Transverse colon (tissue), 4 donors: ENCODE results near the gene SLIT3. TPM values are rescaled to one million over a fixed set of nuclear protein-coding genes. Genes with fewer than 3 reads are reported as not detected.

Source experiments
- DNase-seq: peaks from one replicate; pipeline ENCODE4 v3.0.0-alpha.2; 2019
- H3K27ac ChIP-seq, 4 donors: fragments of 200-600 bp; sonication (generic); 2 replicates each; pipeline ENCODE4 v1.5.1; 2016 to 2018; ENCODE audit warnings: inconsistent platforms in 4 of 4
- H3K27me3 ChIP-seq: fragments of 200-600 bp; sonication (generic); 2 replicates; pipeline ENCODE4 v1.5.1; 2017; ENCODE audit warnings: inconsistent platforms
- H3K36me3 ChIP-seq, 4 donors: fragments of 200-600 bp; sonication (generic); 2 replicates each; pipeline ENCODE4 v1.5.1; 2017 to 2019; ENCODE audit warnings: inconsistent platforms in 4 of 4
- H3K4me1 ChIP-seq, 4 donors: fragments of 200-600 bp; sonication (generic); 2 replicates each; pipeline ENCODE4 v1.5.1; 2017 to 2020; ENCODE audit warnings: inconsistent platforms in 4 of 4
- H3K4me3 ChIP-seq, 4 donors: fragments of 200-600 bp; sonication (generic); 1 replicate in 1 of 4; 2 replicates in 3 of 4; pipeline versions ENCODE4 v1.5.1 to v1.6.1; 2017 to 2019; ENCODE audit warnings: inconsistent platforms in 4 of 4
- H3K9me3 ChIP-seq, 2 donors: fragments of 200-600 bp; sonication (generic); 2 replicates each; pipeline ENCODE4 v1.5.1; 2017 to 2019; ENCODE audit warnings: inconsistent platforms in 2 of 2
- EP300 ChIP-seq: sonication (generic); formaldehyde crosslinking; IDR thresholded peaks from one replicate; pipeline ENCODE4 v1.6.1; 2017; ENCODE audit warnings: antibody characterized with exemption, low read depth
- POLR2A ChIP-seq: fragments of 450-650 bp; IDR thresholded peaks from one replicate; pipeline ENCODE4 v1.6.1; 2016; ENCODE audit warnings: antibody characterized with exemption, mild to moderate bottlenecking, moderate library complexity
- POLR2AphosphoS5 ChIP-seq, 3 donors: sonication (generic); formaldehyde crosslinking; IDR thresholded peaks; one replicate each; pipeline ENCODE4 v1.6.1; 2016; ENCODE audit warnings: antibody characterized with exemption in 3 of 3
- WGBS, 2 donors: methylation state at CpG; one replicate each; pipeline ENCODE4 v1.1.5; 2018; ENCODE audit warnings: low coverage in 1 of 2; 5-methylcytosine and 5-hydroxymethylcytosine counted together
- in situ Hi-C, 4 donors: fragments of 200-750 bp; cut with MboI; loops; one replicate each; pipeline versions ENCODE4 v1.15.0 to v1.15.1; 2017; ENCODE audit warnings: low sequenced_read_pairs in 3 of 4, low pct_ligation_motif_present in 1 of 4, low pct_unique_long_range_greater_than_20kb in 1 of 4
- intact Hi-C: fragments of 100-400 bp; cut with DNase I; formaldehyde crosslinking; loops from one replicate; pipeline ENCODE4 v1.15.1; 2023; ENCODE audit warnings: low total_unique reads
- total RNA-seq, 4 donors: library from RNA; depleted of rRNA; stranded (reverse); fragments of >200 nt; gene quantifications; one replicate each; pipeline ENCODE4 v1.1.0, GENCODE V29; 2016
- TF ChIP-seq, protein P1 (sequence below), 5 experiments: fragments of 200-600 bp in 3 of 5; fragments of 450-650 bp in 2 of 5; sonication (generic) in 3 of 5; IDR thresholded peaks; 1 replicate in 2 of 5; 2 replicates in 3 of 5; pipeline ENCODE4 v1.5.1; 2016 to 2017; ENCODE audit warnings: antibody characterized with exemption in 5 of 5, inconsistent platforms in 3 of 5, mild to moderate bottlenecking in 2 of 5, moderate library complexity in 1 of 5

The SLIT3 gene
- total RNA-seq, 4 donors from 2014 or later, result 6.7 to 60.5 (median 9.6) TPM

DNA sequence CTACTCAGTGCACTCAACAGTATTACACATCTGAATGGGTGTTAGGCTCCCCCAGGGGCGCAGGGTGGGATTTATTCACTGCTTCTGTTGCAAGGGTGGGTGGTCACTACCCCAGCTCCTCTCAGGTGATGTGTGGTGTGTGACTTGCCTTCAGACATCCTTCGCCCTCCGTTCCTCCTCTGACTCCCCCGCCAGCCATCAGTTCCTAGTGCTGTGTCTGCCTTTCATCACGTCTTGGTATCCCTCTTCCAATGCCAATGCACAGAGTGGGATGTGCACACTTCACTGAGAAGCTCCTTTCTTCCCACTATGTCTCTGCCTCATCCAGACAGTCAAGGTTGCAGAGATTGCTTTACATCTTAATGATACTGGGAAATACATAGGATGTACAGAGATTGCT, 79.4 kb downstream of the SLIT3 start:
- Histone ChIP-seq H3K4me1 (no peaks in the 10 kb centered on the region), H3K9me3 (no peaks in the 10 kb centered on the region), H3K36me3 (no peaks in the 10 kb centered on the region), H3K27me3 (no peaks in the 10 kb centered on the region), H3K27ac (no peak overlapping the region), H3K4me3 (no peak overlapping the region)
- DNase-seq, result no peak
- TF ChIP-seq, protein P1, sequence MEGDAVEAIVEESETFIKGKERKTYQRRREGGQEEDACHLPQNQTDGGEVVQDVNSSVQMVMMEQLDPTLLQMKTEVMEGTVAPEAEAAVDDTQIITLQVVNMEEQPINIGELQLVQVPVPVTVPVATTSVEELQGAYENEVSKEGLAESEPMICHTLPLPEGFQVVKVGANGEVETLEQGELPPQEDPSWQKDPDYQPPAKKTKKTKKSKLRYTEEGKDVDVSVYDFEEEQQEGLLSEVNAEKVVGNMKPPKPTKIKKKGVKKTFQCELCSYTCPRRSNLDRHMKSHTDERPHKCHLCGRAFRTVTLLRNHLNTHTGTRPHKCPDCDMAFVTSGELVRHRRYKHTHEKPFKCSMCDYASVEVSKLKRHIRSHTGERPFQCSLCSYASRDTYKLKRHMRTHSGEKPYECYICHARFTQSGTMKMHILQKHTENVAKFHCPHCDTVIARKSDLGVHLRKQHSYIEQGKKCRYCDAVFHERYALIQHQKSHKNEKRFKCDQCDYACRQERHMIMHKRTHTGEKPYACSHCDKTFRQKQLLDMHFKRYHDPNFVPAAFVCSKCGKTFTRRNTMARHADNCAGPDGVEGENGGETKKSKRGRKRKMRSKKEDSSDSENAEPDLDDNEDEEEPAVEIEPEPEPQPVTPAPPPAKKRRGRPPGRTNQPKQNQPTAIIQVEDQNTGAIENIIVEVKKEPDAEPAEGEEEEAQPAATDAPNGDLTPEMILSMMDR (IDR thresholded peaks at IDR 0.05), result no peak
- TF ChIP-seq POLR2AphosphoS5 (IDR thresholded peaks at IDR 0.05) (no peak), EP300 (no peak)
- intact Hi-C loops, result no loop called here
- in situ Hi-C loops, result no loop called here
- WGBS, 2 donors, result 83 to 90% methylated on average over 4 to 5 of the region's 5 CpGs

DNA sequence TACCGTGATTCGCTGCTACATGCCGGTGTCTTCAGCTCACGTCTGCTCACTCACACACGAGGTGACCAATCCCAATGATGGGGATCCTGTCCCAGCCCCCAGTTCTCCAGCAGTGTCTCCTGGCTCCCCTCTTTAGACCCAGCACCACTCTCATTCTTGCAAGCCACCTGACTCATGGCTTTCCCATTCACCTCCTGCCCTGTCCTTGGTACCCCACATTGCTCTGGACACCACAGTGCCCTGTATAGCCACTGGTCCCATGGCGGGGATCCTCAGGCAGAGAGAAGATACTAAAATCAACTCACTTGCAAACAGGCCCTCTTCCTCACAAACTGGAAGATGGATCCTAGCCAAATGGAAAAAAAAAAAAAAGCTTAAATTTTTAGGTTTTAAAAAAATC, 81.0 kb downstream of the SLIT3 start:
- no peak overlapping the region for H3K27ac ChIP-seq

DNA sequence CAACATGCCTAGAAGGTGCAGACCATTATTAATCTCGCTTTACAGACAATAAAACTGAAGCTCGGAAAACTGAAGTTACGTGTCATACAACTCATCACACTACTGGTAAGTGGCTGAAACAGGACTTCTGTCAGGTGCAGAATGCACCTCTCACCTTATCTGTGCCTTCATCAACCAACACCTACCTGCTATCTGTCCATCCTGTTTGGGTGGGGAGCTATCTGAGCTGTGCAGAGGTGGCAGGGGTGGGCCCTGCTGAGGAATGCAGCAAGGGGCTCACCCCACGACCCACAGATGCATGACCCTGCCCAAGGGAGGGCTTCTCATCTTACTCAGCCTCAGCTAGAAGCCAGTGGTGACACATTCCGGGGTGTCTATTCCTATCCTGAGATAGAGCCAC, 81.6 kb downstream of the SLIT3 start:
- no peaks in the 10 kb centered on the region for H3K36me3 ChIP-seq
- H3K27ac ChIP-seq, result no peak overlapping the region
- no peak overlapping the region for H3K4me3 ChIP-seq
- no peak for TF ChIP-seq EP300
- no peak for TF ChIP-seq POLR2AphosphoS5 (IDR thresholded peaks at IDR 0.05)
- TF ChIP-seq, protein P1 (IDR thresholded peaks at IDR 0.05), result no peak
- TF ChIP-seq POLR2A, result no peak
- WGBS, 2 donors, result 0 to 49% methylated on average over 1 to 5 of the region's 5 CpGs
- intact Hi-C loops, result no loop called here
- no peak for DNase-seq
- H3K4me1 ChIP-seq, result no peaks in the 10 kb centered on the region
- H3K9me3 ChIP-seq, result no peaks in the 10 kb centered on the region
- H3K27me3 ChIP-seq, result no peaks in the 10 kb centered on the region
- in situ Hi-C loops, result no loop called here

More for the DNA sequence above, 81.0 kb downstream of the SLIT3 start:
- Histone ChIP-seq H3K4me3 (no peak overlapping the region), H3K4me1 (no peaks in the 10 kb centered on the region), H3K36me3 (no peaks in the 10 kb centered on the region), H3K9me3 (no peaks in the 10 kb centered on the region), H3K27me3 (no peaks in the 10 kb centered on the region)
- 40 to 87% methylated on average over 1 to 6 of the region's 6 CpGs for WGBS, 2 donors
- in situ Hi-C loops, result no loop called here
- intact Hi-C loops, result no loop called here
- TF ChIP-seq, protein P1 (IDR thresholded peaks at IDR 0.05), result no peak
- TF ChIP-seq POLR2A (no peak), EP300 (no peak), POLR2AphosphoS5 (IDR thresholded peaks at IDR 0.05) (no peak)
- DNase-seq, result no peak

DNA sequence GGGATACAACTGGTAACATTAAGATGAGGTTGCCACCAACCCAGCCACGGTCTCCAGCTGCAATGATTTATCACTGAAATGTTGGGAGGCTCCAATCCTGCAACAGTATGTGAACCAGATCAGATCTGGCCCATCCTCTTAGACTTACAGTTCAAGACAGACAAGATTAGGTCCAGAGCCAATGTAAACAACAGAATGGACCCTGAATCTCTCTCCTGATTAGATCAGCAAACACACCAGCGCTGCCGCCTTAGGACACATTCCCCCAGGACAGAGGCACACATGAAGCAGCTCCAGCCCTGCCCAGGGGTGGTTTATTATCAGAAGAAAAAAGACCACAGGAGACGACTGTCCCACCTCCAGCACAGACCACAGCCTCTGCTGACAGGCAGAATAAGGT, 82.1 kb downstream of the SLIT3 start:
- Histone ChIP-seq H3K9me3 (no peaks in the 10 kb centered on the region), H3K27me3 (no peaks in the 10 kb centered on the region), H3K4me1 (no peaks in the 10 kb centered on the region), H3K36me3 (no peaks in the 10 kb centered on the region), H3K27ac (no peak overlapping the region), H3K4me3 (no peak overlapping the region)
- intact Hi-C loops (no loop called here), in situ Hi-C loops (no loop called here)
- TF ChIP-seq POLR2AphosphoS5 (IDR thresholded peaks at IDR 0.05) (no peak), EP300 (no peak), POLR2A (no peak)
- TF ChIP-seq, protein P1 (IDR thresholded peaks at IDR 0.05), result no peak
- 25% methylated on average over 4 of the region's 4 CpGs; no CpG with 5 or more reads in 1 of the 2 donors for WGBS, 2 donors
- no peak for DNase-seq
